GM12801 (cell line): ENCODE data around the gene IFNGR1.

Source experiments
- TF ChIP-seq, protein P1 (sequence below): IDR thresholded peaks from one replicate; pipeline ENCODE4 v1.5.1; 2011; ENCODE audit warnings: control low read depth; ENCODE audit not compliant: insufficient read length; ENCODE audit errors: extremely low read depth

IFNGR1 gene

DNA sequence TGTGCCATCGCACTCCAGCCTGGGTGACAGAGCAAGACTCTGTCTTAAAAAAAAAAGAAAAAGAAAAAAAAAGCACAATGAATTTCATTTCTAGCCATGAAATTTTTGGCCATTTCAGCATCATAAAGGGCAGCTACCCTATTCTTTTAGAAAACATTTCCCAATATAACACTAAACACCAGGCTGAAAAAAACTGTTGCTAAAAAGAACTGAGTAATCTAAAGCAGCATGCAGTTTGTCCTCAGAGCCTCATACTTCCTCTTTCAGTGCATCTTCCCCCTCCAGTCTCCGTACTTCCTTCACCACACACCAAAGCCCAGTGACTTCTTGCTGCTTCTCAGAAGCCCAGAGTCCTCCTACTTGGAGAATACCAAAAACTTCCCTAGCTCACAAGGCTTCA lies 5.6 kb upstream of the IFNGR1 start:
- TF ChIP-seq, protein P1, sequence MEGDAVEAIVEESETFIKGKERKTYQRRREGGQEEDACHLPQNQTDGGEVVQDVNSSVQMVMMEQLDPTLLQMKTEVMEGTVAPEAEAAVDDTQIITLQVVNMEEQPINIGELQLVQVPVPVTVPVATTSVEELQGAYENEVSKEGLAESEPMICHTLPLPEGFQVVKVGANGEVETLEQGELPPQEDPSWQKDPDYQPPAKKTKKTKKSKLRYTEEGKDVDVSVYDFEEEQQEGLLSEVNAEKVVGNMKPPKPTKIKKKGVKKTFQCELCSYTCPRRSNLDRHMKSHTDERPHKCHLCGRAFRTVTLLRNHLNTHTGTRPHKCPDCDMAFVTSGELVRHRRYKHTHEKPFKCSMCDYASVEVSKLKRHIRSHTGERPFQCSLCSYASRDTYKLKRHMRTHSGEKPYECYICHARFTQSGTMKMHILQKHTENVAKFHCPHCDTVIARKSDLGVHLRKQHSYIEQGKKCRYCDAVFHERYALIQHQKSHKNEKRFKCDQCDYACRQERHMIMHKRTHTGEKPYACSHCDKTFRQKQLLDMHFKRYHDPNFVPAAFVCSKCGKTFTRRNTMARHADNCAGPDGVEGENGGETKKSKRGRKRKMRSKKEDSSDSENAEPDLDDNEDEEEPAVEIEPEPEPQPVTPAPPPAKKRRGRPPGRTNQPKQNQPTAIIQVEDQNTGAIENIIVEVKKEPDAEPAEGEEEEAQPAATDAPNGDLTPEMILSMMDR, result no peak

DNA sequence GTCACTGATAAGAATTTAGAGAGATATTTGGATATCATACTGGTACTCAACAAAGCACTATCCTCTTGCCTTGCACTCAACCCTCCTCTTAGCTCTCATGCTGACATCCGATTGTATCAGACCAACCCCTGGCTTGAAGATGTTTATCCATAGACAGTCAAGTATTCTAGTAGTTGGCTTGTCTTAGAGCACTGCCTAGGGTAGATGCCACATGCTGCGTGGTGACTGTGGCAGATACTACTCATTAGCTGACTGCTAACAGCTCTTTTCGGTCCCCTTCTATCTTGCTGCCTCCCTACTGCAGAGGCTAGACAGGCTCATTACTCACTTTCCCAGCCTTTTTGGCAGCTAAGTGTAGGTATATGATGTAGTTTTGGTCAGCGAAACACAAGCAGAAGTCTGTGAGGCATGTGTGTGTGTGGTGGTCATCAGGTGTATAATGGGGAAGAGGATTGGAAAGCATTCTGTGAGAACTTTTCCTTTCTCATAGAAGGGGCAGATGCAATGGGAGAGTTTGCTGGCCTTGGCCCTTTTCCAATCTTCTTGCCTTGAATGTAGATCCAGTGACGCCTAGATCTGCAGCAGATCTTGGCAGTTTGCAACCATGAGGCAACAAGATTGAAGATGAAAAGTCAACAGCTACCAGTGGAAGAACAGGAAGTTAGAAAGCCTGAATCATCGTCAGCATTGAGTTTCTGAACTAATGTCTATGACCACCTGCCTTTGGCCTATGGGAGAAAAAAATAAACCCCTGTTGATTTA lies 4.4 kb upstream of the IFNGR1 start:
- TF ChIP-seq, protein P1, result no peak

DNA sequence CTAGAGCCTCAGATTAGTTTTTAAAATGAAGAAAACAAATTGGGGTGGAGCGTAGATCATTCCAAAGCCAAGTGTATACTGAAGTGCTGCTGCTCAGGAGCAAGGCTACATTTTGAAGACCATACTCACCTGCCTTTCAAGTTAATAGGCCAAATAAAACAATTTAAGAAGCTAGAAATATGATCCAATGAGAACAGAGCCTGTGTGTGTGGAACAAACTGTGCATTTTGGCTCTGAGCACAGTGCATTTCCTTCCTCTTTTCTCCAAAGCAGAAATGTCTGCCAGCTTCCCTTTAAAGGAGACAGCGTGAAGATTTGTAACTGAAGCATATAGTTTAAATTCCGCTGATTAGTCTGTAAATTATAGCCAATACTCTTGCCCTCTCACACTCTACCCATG lies 3.2 kb upstream of the IFNGR1 start:
- TF ChIP-seq, protein P1, result no peak

DNA sequence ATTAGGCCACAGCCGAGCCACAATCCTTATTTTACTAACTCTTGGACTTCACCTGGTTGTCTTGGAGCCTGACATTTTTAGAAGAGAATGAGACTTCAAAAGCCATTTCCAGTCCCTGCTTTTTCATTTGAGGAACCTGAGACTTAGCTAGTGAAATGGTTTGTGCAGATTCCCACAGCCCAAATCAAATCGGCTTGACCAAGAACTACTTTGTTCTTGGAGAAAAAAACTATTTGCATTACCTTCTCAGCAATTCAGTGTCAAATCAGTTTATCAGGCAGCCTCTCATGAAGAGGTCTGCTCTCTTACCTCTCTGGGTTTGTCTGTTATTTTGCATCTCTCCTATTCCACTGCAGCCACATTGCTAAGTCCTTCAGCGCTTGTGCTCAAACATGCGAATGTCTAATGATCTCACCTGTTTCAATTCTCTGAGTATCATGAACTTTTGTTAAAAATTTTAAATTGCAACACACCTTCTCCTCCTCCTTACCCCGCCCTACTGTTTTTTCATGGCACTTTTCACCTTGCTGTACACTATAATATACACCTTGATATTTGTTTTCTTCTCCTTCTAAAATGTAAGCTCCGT lies 573 bp upstream of the IFNGR1 start:
- TF ChIP-seq, protein P1, result no peak

DNA sequence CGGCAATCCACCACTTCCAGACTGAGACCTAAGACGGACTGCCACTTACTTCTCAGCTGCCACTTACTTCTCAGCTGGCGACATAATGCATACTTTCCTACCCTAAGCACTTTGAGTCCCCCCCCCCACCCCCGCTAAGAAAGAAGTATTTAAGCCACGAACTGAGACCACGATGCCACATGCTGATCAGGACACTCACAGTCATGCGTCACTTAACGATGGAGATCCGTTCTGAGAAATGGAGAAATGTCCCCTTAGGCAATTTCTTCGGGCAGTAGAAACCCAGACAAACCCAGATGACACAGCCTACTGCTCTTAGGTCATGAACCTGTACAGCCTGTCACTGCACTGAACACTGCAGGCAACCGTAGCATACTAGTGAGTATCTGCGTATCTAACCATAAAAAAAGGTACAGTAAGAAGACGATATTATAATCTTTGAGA lies 690 bp downstream of the IFNGR1 start:
- TF ChIP-seq, protein P1, result no peak

DNA sequence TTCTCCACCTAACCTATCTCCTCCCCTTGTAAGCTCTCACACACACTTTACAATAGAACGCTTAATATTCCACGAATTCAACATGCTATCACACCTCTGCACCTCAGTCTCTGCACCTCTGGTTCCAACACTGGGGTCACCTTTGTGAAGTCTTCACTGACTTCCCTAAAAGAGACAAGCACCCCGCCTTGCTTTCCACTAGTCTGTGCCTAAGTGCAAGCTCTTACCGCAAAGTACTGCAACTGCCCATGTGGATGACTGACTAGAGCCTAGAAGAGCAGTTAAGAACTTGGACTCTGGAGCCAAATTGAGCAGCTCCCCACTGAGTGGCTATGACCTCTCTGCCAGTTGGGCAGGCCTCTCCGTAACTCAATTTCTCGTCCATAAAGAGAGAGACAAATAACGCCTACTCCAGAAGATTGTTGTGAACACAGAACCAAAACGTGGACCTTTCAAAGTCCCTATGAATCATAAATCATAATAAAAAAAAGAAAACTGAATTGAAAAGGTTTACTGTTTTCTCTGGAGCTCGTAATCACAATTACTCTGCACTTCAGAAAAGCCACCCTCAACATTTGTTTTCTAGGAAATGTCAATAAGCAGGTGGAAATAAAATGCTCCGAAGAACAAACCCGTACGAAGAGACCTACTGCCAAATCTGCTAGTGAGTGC lies 1.2 kb downstream of the IFNGR1 start:
- TF ChIP-seq, protein P1, result no peak

DNA sequence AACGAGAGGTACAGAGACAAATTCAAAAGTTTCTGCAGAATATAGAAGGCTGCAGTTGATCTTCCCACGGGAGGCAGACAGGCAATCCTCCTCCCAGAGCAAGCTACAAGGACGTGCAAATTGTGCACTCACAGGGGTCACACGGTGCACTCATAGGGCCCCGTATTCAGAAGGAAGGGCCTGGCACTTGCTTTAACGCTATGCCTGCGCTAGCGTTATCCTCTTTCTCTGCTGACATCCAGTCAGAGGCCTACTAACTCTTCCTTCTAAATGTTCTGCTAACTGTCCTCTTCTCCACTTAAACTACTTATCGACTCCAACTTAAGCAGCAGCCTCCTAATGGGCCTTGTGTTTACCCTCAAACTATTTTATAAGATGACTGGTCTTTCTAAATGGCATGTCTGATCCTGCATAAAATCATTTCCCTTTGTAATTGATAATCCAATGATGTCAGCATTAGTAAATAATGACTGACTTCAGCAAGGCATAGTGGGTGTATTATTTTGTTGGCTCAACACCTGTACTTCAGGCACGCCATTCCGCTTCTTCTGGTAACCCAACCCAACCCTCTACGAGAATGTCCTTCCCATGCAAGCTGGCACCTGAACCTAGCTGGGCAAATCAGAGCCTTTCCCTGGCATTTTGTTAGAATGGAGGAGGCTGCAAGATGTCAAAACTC lies 2.2 kb downstream of the IFNGR1 start:
- TF ChIP-seq, protein P1, result no peak
